ENCODE data around the gene TUBB2A.

The TUBB2A gene

DNA sequence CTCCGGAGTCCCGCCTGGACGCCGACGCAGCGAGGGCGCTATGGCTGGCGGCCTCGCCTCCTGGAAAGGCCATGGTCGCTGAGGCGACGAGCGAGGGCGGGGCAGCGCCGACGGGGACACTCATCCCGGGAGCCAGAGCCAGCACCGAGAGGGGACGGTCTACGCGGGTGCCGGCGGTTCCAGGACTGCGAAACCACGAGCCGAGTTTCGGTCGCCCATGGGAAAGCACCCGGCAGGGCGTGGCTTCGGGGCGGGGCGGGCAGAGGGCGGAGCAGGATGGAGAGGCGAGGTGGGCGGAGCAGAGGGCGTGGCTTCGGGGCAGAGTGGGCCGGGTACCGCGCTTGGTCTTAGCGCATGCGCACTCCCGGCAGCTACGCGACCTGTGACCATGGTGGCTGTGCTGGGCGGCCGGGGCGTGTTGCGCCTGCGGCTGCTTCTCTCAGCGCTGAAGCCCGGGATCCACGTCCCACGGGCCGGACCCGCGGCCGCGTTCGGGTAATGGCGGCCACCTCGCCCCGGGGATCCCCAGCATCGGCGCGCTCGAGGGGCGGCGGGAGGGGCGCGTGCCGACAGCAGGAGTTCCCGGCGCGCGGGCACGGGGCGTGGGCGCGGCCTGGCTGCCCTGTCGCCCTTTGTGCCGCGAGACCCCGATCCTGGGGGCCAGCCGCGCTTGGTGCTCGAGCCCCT lies 38.8 kb downstream of the TUBB2A start, which contains the start of gene BPHL:
TSS of gene BPHL (plus strand) at position 359 of the 687 bp plus-strand sequence. CDS start at position 389, 30 bp downstream.
- DNase-seq: peak; percentile 93 to 100 (median 99)

DNA sequence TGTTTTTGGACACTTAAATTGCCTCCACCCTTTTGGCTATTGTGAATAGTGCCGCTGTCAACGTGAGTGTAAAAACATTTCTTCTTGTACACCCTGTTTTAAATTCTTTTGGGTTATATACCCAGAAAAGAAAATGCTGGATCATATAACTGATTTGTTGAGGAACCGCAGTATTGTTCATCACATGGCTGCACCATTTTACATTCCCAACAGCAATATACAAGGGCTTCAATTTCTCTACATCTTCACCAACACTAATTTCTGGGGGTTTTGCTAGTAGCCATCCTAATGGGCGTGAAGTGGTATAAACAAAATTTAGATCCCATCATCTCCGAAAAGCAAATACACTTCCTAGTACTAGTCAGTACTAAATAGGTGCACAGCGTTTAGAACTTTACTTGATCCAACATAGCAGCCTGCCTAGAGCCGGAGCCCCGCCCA lies 39.4 kb downstream of the TUBB2A start:
- no peak for DNase-seq

DNA sequence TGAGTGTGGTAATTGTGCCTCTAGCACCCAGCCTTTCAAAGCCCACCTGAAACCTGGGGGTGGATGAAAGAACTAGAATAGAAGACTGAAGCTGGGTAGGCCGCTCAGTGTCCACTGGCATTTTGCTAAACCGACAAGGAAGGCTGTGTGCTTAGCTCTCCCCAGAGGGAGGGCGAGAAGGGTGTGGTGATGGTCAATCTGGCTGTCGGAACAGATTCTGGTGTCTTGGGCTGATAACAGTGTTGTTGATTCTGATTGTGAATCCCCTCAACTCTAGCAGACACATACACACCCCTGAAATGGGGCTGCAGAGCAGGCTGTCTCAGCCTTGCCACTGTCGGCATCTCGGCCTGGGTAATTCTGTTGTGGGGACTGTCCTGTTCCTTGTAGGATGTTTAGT lies 43.0 kb downstream of the TUBB2A start:
- no peak for DNase-seq

DNA sequence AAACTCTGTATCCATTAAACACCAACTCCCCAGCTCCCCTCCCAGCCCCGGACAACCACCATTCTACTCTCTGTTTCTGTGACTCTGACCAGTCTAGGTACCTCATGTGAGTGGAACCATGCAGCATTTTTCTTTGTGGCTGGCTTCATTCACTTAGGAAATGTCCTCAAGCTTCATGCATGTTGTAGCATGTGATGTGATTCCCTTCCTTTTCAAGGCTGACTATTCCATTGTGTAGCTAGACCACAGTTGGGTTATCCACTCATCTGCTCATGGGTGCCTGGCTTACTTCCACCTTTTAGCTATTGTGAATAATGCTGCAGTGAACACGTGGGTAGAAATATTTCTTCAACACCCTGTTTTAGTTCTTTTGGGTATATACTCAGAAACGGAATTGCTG lies 47.6 kb downstream of the TUBB2A start:
- DNase-seq: no peak

DNA sequence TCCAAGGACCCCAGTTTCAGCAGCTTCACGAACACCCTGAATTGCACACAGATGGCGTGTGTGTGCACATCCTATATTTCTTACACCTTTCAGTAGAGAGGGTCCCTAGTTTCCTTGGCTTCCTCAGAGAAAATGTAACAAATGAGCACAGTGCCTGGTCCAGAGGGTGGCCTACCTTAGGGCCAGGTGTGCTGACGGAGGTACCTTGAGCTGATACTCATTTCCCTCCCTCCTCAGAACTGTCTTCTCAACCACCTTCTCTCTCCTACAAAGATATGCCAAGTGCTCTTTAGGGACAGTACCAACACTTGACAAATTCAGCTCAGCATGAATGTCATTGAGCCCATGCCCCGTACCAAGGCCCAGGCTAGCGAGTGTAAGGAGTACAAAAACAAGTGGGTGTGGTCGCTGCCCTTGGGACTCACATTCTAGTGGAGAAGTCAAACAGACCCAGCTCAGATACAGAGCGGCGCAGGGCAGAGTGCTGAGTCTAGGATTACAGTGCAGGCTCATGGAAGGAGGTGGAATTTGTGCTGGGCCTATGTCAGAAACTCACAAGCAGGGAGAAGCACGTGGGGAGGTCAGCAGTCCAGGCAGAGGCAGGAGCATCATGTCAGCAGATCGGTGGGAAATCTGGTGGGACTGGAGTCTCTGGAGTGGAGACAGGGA lies 48.5 kb downstream of the TUBB2A start:
- no peak for DNase-seq
